Stimulated activated CD4-positive, alpha-beta T cell treated with anti-CD3 and anti-CD28 coated beads, Interleukin-1b, Interleukin-23, amount 100 ng/mL, for 48 hours (primary cell): ENCODE measurements around the gene MAML2.

ENCODE experiments used
- DNase-seq: peaks from one replicate; pipeline ENCODE4 v3.0.0-alpha.2; 2020

The MAML2 gene

GRCh38 chr11:96338910-96339705 is 3.9 kb downstream of the MAML2 start:
- peak; percentile 43 for DNase-seq

GRCh38 chr11:96337541-96338431 is 5.2 kb downstream of the MAML2 start:
- DNase-seq, result peak; percentile 66

- DNase-seq, result no peak
Observed at GRCh38 chr11:96335388-96335787, 7.6 kb downstream of the MAML2 start.

GRCh38 chr11:96334219-96334618 is 8.8 kb downstream of the MAML2 start:
- DNase-seq, result no peak

- DNase-seq, result no peak
Observed at GRCh38 chr11:96333191-96333719, 9.7 kb downstream of the MAML2 start.

- no peak for DNase-seq
Observed at GRCh38 chr11:96332126-96332771, 10.7 kb downstream of the MAML2 start.

- DNase-seq, result no peak
Observed at GRCh38 chr11:96331699-96332116, 11.3 kb downstream of the MAML2 start.

- no peak for DNase-seq
Observed at GRCh38 chr11:96330511-96330859, 12.5 kb downstream of the MAML2 start.

- DNase-seq, result no peak
Observed at GRCh38 chr11:96329855-96330510, 13.0 kb downstream of the MAML2 start.

GRCh38 chr11:96329419-96329818 is 13.6 kb downstream of the MAML2 start:
- DNase-seq, result no peak

- no peak for DNase-seq
Observed at GRCh38 chr11:96328395-96329010, 14.5 kb downstream of the MAML2 start.

- no peak for DNase-seq
Observed at GRCh38 chr11:96326959-96327358, 16.0 kb downstream of the MAML2 start.

- no peak for DNase-seq
Observed at GRCh38 chr11:96324912-96325311, 18.1 kb downstream of the MAML2 start.

- DNase-seq, result no peak
Observed at GRCh38 chr11:96323642-96323985, 19.4 kb downstream of the MAML2 start.

- no peak for DNase-seq
Observed at GRCh38 chr11:96322775-96323641, 20.0 kb downstream of the MAML2 start.

- no peak for DNase-seq
Observed at GRCh38 chr11:96321091-96321490, 21.9 kb downstream of the MAML2 start.

- DNase-seq, result no peak
Observed at GRCh38 chr11:96319898-96320656, 22.9 kb downstream of the MAML2 start.

GRCh38 chr11:96318850-96319249 is 24.1 kb downstream of the MAML2 start:
- DNase-seq, result no peak

GRCh38 chr11:96318399-96318798 is 24.6 kb downstream of the MAML2 start:
- no peak for DNase-seq

- DNase-seq, result no peak
Observed at GRCh38 chr11:96317985-96318384, 25.0 kb downstream of the MAML2 start.

GRCh38 chr11:96317571-96317970 is 25.4 kb downstream of the MAML2 start:
- DNase-seq, result no peak
